ENCODE results near the gene ABCC10.
A peak's percentile ranks its signal among the peaks of the same experiment; 100 is the strongest.

Gene ABCC10

DNA sequence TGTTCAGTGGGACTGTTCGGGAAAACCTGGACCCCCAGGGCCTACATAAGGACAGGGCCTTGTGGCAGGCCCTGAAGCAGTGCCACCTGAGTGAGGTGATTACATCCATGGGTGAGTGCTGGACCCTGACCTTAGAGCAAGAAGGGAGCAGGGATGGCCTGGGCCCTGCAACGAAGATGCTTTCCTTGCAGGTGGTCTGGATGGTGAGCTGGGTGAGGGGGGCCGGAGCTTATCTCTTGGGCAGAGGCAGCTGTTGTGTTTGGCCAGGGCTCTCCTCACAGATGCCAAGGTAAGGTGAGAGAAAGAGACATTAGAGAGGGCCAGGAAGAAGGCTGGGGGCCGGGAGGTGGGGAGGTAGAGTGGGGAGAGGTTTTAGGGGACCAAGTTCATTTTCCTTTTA, 21.6 kb downstream of the ABCC10 start:
- DNase-seq (ENCODE audit: insufficient read length, low spot score) = no peak
- TF ChIP-seq, protein P1, sequence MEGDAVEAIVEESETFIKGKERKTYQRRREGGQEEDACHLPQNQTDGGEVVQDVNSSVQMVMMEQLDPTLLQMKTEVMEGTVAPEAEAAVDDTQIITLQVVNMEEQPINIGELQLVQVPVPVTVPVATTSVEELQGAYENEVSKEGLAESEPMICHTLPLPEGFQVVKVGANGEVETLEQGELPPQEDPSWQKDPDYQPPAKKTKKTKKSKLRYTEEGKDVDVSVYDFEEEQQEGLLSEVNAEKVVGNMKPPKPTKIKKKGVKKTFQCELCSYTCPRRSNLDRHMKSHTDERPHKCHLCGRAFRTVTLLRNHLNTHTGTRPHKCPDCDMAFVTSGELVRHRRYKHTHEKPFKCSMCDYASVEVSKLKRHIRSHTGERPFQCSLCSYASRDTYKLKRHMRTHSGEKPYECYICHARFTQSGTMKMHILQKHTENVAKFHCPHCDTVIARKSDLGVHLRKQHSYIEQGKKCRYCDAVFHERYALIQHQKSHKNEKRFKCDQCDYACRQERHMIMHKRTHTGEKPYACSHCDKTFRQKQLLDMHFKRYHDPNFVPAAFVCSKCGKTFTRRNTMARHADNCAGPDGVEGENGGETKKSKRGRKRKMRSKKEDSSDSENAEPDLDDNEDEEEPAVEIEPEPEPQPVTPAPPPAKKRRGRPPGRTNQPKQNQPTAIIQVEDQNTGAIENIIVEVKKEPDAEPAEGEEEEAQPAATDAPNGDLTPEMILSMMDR (IDR thresholded peaks at IDR 0.05; ENCODE audit: insufficient read depth, missing control alignments) = no peak
- no peak for FAIRE-seq

DNA sequence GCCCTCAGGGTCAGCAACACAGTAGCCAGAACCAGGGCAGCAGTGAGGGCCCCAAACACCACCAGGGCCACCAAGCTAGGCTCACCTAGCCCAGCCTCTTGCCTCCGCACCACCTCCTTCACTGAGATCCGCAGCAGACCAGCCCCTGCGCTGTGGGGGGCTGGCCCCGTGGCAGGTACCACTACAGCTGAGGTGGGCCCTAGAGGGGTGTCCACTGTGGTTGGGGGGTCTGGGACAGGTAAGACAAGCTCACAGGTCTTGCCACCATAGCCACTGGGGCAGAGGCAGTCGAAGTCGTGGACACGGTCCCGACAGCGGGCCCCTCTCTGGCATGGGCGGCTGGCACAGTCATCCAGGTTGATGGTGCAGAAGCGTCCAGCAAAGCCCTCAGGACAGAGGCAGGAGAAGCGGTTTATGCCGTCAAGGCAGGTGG, 23.4 kb downstream of the ABCC10 start:
- FAIRE-seq = no peak
- TF ChIP-seq, protein P1 (IDR thresholded peaks at IDR 0.05; ENCODE audit: insufficient read depth, missing control alignments) = no peak
- DNase-seq (ENCODE audit: insufficient read length, low spot score) = no peak

DNA sequence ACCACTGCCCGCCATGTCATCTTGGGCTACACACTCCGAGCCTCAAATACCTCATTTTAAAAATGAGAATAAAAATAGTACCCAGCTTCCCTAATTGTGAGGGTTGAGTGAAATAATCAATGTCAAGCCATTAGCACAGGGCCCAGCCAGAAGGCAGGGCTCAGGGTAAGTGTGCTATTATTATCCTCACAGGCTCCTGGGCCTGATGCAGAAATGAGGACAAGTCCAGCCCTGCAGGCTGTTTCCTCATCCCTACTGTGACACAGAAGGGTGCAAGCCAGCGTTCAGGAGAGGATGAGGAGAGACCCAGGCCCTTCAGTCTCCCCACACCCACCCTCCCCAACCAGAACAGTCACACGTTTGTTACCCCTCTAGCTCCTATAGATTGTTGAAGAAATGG, 24.0 kb downstream of the ABCC10 start:
- TF ChIP-seq, protein P1 (IDR thresholded peaks at IDR 0.05; ENCODE audit: insufficient read depth, missing control alignments) = no peak
- DNase-seq (ENCODE audit: insufficient read length, low spot score) (no peak), FAIRE-seq (no peak)

DNA sequence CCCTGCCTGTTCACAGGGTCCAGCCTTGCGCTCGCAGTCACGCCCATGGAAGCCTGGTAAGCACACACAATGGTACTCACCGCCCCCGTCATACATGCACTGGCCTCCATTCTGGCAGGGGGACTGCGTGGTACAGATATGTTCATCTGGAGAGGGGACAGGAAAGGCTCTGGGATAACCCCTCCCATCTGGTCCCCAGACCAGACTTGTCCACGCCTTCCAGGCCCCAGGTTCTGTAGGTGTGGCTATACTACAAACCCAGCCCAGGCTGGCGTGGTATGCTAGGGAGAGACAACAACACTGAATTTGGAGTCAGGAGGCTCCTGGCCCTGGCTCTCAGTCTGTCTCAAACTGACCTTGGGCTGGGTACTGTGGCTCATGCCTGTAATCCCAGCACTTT, 24.6 kb downstream of the ABCC10 start:
- FAIRE-seq (no peak), DNase-seq (ENCODE audit: insufficient read length, low spot score) (no peak)
- TF ChIP-seq, protein P1 (IDR thresholded peaks at IDR 0.05; ENCODE audit: insufficient read depth, missing control alignments) = no peak

DNA sequence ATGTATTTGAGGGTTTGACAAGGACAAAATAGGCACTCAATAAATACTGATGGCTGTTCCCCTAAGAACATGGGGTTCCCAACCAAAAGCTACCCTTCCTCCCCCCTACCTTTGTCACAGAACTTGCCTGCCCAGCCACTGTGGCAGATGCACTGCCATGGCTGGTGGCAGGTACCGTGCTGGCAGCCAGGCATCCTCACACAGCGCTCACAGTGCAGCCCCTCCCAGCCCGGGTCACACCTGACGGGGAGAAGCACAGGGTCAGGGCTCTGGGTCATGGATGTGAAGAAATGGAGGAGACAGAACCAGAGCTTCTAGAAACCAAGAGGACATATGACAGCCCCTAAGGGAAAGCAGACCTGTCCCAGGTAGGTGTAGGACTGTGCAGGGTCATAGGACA, 25.6 kb downstream of the ABCC10 start:
- TF ChIP-seq, protein P1 (IDR thresholded peaks at IDR 0.05; ENCODE audit: insufficient read depth, missing control alignments) = no peak
- FAIRE-seq = no peak
- no peak for DNase-seq (ENCODE audit: insufficient read length, low spot score)

DNA sequence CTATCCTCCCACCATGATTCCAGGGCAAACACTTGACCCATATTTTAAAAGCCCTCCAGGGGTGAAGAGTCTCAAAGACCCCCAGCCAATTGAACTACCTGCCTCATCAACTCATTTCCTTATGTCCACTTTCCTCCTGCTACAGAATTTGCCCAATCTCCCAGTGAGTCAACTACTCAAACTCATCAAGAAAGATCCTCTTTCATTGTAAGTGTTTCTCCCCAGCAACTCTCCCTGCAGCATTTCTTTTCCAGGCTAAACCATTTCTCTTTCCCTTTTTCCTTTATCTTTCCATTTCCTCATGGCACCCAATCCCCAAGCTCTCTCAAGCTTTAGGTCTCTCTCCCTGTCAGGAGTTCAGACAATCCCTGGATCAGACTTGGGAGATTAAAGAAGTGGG, 26.5 kb downstream of the ABCC10 start:
- DNase-seq (ENCODE audit: insufficient read length, low spot score) (no peak), FAIRE-seq (no peak)
- TF ChIP-seq, protein P1 (IDR thresholded peaks at IDR 0.05; ENCODE audit: insufficient read depth, missing control alignments) = no peak

DNA sequence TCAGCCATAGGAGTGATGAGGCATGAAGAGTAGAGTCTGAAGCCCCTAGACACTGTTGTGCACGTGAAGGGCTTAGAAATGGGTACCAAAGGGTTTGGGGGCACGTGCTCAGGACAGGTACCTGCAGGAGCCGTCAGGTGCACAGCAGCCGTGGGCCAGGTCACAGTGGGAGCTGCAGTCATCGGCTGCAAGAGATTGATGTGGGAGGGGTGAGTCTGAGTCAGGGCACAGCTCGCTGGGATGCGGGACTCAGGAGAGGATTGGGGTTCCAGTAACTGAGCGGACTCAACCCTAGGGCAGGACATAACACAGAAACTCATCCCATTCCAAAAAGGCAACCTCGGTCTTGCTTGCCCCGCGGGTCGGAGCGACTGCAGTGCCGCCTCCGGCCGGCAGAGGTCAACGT, 27.0 kb downstream of the ABCC10 start:
- TF ChIP-seq, protein P1 (IDR thresholded peaks at IDR 0.05; ENCODE audit: insufficient read depth, missing control alignments) = peak; percentile 68
- DNase-seq (ENCODE audit: insufficient read length, low spot score) (no peak), FAIRE-seq (no peak)

Data from D721Med (cell line).